Neural progenitor cell (in vitro differentiated cells): Measurements from ENCODE around the gene KIF18A. TPM values are rescaled to one million over a fixed set of nuclear protein-coding genes. Genes with fewer than 3 reads are reported as not detected.

Source experiments
- DNase-seq: peaks from one replicate; pipeline ENCODE4 v3.0.0-alpha.2; 2016; ENCODE audit warnings: low spot score
- H2AFZ ChIP-seq: fragments of 200-600 bp; sonication (generic); replicated peaks from 2 replicates; pipeline ENCODE4 v1.6.1; 2016; ENCODE audit warnings: antibody characterized with exemption
- H3F3A ChIP-seq: fragments of 200-600 bp; sonication (generic); 2 replicates; pipeline ENCODE4 v1.6.1; 2016; ENCODE audit warnings: antibody characterized with exemption, low read depth
- H3K27ac ChIP-seq: fragments of 200-600 bp; sonication (generic); 2 replicates; pipeline ENCODE4 v1.5.1; 2016; ENCODE audit warnings: mild to moderate bottlenecking
- H3K27me3 ChIP-seq: fragments of 200-600 bp; sonication (generic); 2 replicates; pipeline ENCODE4 v1.6.1; 2016; ENCODE audit warnings: mild to moderate bottlenecking, moderate library complexity
- H3K36me3 ChIP-seq: fragments of 200-600 bp; sonication (generic); 2 replicates; pipeline ENCODE4 v1.5.1; 2016
- H3K4me1 ChIP-seq: fragments of 200-600 bp; sonication (generic); 2 replicates; pipeline ENCODE4 v1.6.1; 2016; ENCODE audit warnings: mixed run types
- H3K4me2 ChIP-seq: fragments of 200-600 bp; sonication (generic); 2 replicates; pipeline ENCODE4 v1.6.1; 2016
- H3K4me3 ChIP-seq: fragments of 200-600 bp; sonication (generic); 2 replicates; pipeline ENCODE4 v1.5.1; 2016
- H3K79me2 ChIP-seq: fragments of 200-600 bp; sonication (generic); 2 replicates; pipeline ENCODE4 v1.6.1; 2016; ENCODE audit warnings: low read depth
- H3K9ac ChIP-seq: fragments of 200-600 bp; sonication (generic); 2 replicates; pipeline ENCODE4 v1.6.1; 2016
- H3K9me3 ChIP-seq: fragments of 200-600 bp; sonication (generic); 2 replicates; pipeline ENCODE4 v1.5.1; 2016; ENCODE audit warnings: low read depth
- H4K20me1 ChIP-seq: fragments of 200-600 bp; sonication (generic); 2 replicates; pipeline ENCODE4 v1.6.1; 2016; ENCODE audit warnings: low read depth
- H3K27ac Mint-ChIP-seq: 3 replicates; pipeline ENCODE4 v1.8.0; 2021; ENCODE audit warnings: mixed read lengths
- H3K27me3 Mint-ChIP-seq: 2 replicates; pipeline ENCODE4 v1.8.0; 2022; ENCODE audit warnings: low read depth, mild to moderate bottlenecking, inconsistent platforms, moderate library complexity, mixed read lengths; ENCODE audit not compliant: insufficient read depth
- H3K36me3 Mint-ChIP-seq: 3 replicates; pipeline ENCODE4 v1.8.0; 2021; ENCODE audit warnings: mixed read lengths
- H3K4me1 Mint-ChIP-seq: 3 replicates; pipeline ENCODE4 v1.8.0; 2021; ENCODE audit warnings: mixed read lengths
- H3K4me3 Mint-ChIP-seq: 3 replicates; pipeline ENCODE4 v1.8.0; 2021; ENCODE audit warnings: mild to moderate bottlenecking, moderate library complexity, mixed read lengths
- H3K9me3 Mint-ChIP-seq: 3 replicates; pipeline ENCODE4 v1.8.0; 2020; ENCODE audit warnings: mixed read lengths
- EZH2 ChIP-seq: fragments of 200-600 bp; sonication (generic); IDR thresholded peaks from 2 replicates; pipeline ENCODE4 v1.6.1; 2017; ENCODE audit warnings: antibody characterized with exemption, mild to moderate bottlenecking, moderate library complexity
- EZH2phosphoT487 ChIP-seq: fragments of 200-600 bp; sonication (generic); IDR thresholded peaks from 2 replicates; pipeline ENCODE4 v1.6.1; 2017; ENCODE audit warnings: antibody characterized with exemption
- total RNA-seq: library from RNA; depleted of rRNA; stranded (reverse); fragments of >200 nt; gene quantifications from 2 replicates; pipeline ENCODE4 v1.2.3, GENCODE V29; 2015; ENCODE audit warnings: low replicate concordance
- TF ChIP-seq, protein P1 (sequence below): fragments of 200-600 bp; sonication (generic); IDR thresholded peaks from 2 replicates; pipeline ENCODE4 v1.5.1; 2017; ENCODE audit warnings: antibody characterized with exemption, mild to moderate bottlenecking

Gene KIF18A
- total RNA-seq, 1 donor from 2014 or later, result 84.5 TPM

DNA sequence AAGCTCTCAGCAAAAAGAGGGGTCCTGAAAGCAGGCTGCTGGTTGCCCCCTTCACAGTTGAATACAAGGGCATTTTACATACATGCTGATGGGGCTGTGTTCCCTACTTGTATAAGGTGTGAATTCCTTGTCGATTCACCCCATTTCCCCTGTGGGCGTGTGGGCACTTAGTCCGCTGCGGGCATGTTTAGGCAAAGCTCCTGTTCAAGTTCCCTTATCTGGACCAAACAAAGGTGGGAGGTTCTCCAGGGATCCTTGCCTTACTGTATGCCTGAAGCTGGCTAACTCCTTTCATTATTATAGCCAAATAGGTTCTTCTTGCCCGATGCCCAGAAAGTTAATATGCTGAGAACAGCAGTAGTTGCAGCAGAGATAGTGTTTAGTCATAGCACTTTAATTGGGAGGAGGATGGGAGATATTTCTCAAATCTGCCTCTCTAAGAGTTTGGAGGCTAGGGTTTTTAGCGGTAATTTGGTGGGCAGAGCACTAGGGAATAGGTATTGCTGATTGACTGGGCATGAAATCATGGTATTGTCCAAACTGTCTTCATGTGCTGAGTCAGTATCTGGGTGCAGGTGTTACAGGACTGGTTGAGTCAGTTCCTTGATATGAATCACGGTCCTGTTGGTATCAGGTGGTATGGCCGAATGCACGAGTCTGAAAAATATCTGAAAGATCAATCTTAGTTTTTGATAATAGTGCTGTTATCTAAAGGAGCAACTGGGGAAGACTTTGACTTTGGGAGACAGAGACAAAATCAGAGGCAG is 32.9 kb upstream of the KIF18A start:
- Histone ChIP-seq H3F3A (no peaks in the 10 kb centered on the region), H3K4me3 (no peak overlapping the region), H3K27ac (no peak overlapping the region), H3K4me1 (peaks cover 13% of the 10 kb centered on the region), H3K9me3 (peaks cover 21% of the 10 kb centered on the region), H2AFZ (no peak overlapping the region), H3K36me3 (peaks cover 4% of the 10 kb centered on the region), H3K4me2 (no peak overlapping the region), H4K20me1 (no peaks in the 10 kb centered on the region), H3K79me2 (no peaks in the 10 kb centered on the region), H3K27me3 (no peaks in the 10 kb centered on the region), H3K9ac (no peak overlapping the region)
- Mint-ChIP-seq H3K36me3 (peaks cover 36% of the 10 kb centered on the region), H3K4me3 (no peak overlapping the region), H3K4me1 (peaks cover 17% of the 10 kb centered on the region), H3K9me3 (peaks cover 37% of the 10 kb centered on the region), H3K27ac (no peak overlapping the region), H3K27me3 (peaks cover 4% of the 10 kb centered on the region)
- TF ChIP-seq EZH2phosphoT487 (no peak), EZH2 (no peak)
- TF ChIP-seq, protein P1, sequence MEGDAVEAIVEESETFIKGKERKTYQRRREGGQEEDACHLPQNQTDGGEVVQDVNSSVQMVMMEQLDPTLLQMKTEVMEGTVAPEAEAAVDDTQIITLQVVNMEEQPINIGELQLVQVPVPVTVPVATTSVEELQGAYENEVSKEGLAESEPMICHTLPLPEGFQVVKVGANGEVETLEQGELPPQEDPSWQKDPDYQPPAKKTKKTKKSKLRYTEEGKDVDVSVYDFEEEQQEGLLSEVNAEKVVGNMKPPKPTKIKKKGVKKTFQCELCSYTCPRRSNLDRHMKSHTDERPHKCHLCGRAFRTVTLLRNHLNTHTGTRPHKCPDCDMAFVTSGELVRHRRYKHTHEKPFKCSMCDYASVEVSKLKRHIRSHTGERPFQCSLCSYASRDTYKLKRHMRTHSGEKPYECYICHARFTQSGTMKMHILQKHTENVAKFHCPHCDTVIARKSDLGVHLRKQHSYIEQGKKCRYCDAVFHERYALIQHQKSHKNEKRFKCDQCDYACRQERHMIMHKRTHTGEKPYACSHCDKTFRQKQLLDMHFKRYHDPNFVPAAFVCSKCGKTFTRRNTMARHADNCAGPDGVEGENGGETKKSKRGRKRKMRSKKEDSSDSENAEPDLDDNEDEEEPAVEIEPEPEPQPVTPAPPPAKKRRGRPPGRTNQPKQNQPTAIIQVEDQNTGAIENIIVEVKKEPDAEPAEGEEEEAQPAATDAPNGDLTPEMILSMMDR, result no peak
- DNase-seq, result no peak

DNA sequence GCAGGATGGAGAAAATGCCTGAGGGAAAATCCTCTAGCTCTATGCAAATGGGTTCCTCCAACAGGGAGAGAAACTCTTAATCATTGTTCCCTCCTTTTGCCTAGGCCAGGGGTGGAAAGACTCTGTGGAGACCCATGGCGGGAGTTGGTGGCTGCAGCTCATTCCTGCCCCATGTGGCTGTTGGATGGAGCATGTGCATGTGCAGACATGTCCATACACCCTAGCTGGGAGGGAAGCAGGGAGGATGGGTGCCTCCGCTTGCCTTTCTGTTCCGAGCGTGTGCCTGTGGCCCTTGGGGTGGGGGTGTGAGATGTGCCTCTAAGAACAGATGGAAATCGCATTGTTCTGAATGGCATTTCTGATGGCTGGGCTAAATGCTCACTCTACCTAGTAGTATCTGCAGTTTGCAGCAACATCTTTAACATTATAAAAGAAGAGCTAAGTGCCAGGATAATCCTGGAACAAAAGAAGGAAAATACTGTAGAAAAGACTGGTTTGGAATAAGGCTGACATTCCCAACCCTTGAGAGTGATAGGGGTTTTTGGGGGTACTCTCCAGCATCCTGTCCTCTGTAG is 32.0 kb upstream of the KIF18A start:
- no peaks in the 10 kb centered on the region for H3F3A ChIP-seq
- DNase-seq, result no peak
- H3K9ac ChIP-seq, result no peak overlapping the region
- TF ChIP-seq EZH2 (no peak), EZH2phosphoT487 (no peak)
- TF ChIP-seq, protein P1, result no peak
- H3K9me3 Mint-ChIP-seq, result peaks cover 39% of the 10 kb centered on the region
- peaks cover 11% of the 10 kb centered on the region for H3K36me3 ChIP-seq
- H3K9me3 ChIP-seq, result peaks cover 21% of the 10 kb centered on the region
- H2AFZ ChIP-seq, result no peak overlapping the region
- no peaks in the 10 kb centered on the region for H3K27me3 ChIP-seq
- no peak overlapping the region for H3K4me3 ChIP-seq
- H3K4me1 ChIP-seq, result peaks cover 4% of the 10 kb centered on the region
- H3K4me3 Mint-ChIP-seq, result no peak overlapping the region
- H3K4me2 ChIP-seq, result no peak overlapping the region
- no peaks in the 10 kb centered on the region for H3K79me2 ChIP-seq
- peaks cover 40% of the 10 kb centered on the region for H3K36me3 Mint-ChIP-seq
- H3K27ac Mint-ChIP-seq, result no peak overlapping the region
- no peaks in the 10 kb centered on the region for H4K20me1 ChIP-seq
- H3K27me3 Mint-ChIP-seq, result peaks cover 4% of the 10 kb centered on the region
- no peak overlapping the region for H3K27ac ChIP-seq
- H3K4me1 Mint-ChIP-seq, result peaks cover 9% of the 10 kb centered on the region

DNA sequence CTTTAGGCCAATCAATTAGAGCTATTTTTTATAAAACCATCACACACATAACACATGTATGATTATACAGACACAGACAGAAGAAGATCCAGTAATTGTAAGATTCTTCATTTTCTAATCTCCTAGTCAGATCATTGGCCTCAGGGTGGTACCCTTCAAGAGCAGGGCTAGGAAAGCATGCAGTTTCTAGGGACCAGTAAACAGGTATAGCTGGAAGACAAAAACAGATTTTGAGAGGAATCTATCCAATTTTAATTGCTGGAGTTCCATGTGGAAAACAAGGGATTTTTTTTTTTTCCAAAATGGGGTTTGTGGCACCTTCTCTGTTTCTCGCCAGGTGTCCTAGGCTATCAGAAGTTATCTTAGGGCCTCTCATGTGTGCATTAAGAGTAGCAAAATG is 29.9 kb upstream of the KIF18A start:
- Histone ChIP-seq H3K4me2 (no peak overlapping the region), H3F3A (no peaks in the 10 kb centered on the region), H3K79me2 (no peaks in the 10 kb centered on the region), H3K4me3 (no peak overlapping the region), H3K36me3 (peaks cover 11% of the 10 kb centered on the region), H3K4me1 (no peaks in the 10 kb centered on the region), H3K9me3 (peaks cover 21% of the 10 kb centered on the region), H3K27ac (no peak overlapping the region), H3K27me3 (no peaks in the 10 kb centered on the region), H4K20me1 (no peaks in the 10 kb centered on the region), H2AFZ (no peak overlapping the region), H3K9ac (no peak overlapping the region)
- peaks cover 45% of the 10 kb centered on the region for H3K9me3 Mint-ChIP-seq
- H3K27ac Mint-ChIP-seq, result no peak overlapping the region
- TF ChIP-seq, protein P1, result no peak
- TF ChIP-seq EZH2 (no peak), EZH2phosphoT487 (no peak)
- peaks cover 4% of the 10 kb centered on the region for H3K27me3 Mint-ChIP-seq
- H3K4me1 Mint-ChIP-seq, result no peaks in the 10 kb centered on the region
- H3K36me3 Mint-ChIP-seq, result peaks cover 53% of the 10 kb centered on the region
- no peak for DNase-seq
- no peak overlapping the region for H3K4me3 Mint-ChIP-seq
